Endothelial cell of umbilical vein (primary cell): ENCODE data around the gene MFN2.

ENCODE experiments used
- EZH2 ChIP-seq: IDR thresholded peaks from 2 replicates; pipeline ENCODE4 v1.6.1; 2012; ENCODE audit warnings: borderline replicate concordance, low read depth, mild to moderate bottlenecking, moderate library complexity, low read length, inconsistent platforms; ENCODE audit not compliant: severe bottlenecking
- GATA2 ChIP-seq: IDR thresholded peaks from 2 replicates; pipeline ENCODE4 v1.7.0; 2011; ENCODE audit warnings: low read depth, mild to moderate bottlenecking, moderate library complexity, mixed read lengths, low read length; ENCODE audit not compliant: insufficient read length, insufficient read depth
- JUN ChIP-seq: IDR thresholded peaks from 2 replicates; pipeline ENCODE4 v1.6.1; 2011; ENCODE audit warnings: borderline replicate concordance, low read depth; ENCODE audit not compliant: insufficient read length, insufficient read depth
- MAX ChIP-seq: IDR thresholded peaks from 2 replicates; pipeline ENCODE4 v1.6.1; 2011; ENCODE audit not compliant: insufficient read depth, insufficient read length
- POLR2A ChIP-seq: IDR thresholded peaks from 2 replicates; pipeline ENCODE4 v1.6.1; 2012; ENCODE audit warnings: low read depth, mild to moderate bottlenecking, control low read depth, low read length
- POLR2AphosphoS5 ChIP-seq: IDR thresholded peaks from 2 replicates; pipeline ENCODE4 v1.6.1; 2012; ENCODE audit warnings: low read depth, mild to moderate bottlenecking, control low read depth, low read length, moderate library complexity; ENCODE audit not compliant: insufficient read depth
- TF ChIP-seq, protein P1 (sequence below), 2 donors: IDR thresholded peaks; 1 replicate in 1 of 2; 2 replicates in 1 of 2; pipeline ENCODE4 v1.5.1; 2011; ENCODE audit warnings: low read length in 2 of 2, mild to moderate bottlenecking in 2 of 2, moderate library complexity in 2 of 2, control low read depth in 1 of 2, inconsistent platforms in 1 of 2, low read depth in 1 of 2; ENCODE audit not compliant: insufficient read depth in 1 of 2; ENCODE audit errors: extremely low read depth in 1 of 2

DNA sequence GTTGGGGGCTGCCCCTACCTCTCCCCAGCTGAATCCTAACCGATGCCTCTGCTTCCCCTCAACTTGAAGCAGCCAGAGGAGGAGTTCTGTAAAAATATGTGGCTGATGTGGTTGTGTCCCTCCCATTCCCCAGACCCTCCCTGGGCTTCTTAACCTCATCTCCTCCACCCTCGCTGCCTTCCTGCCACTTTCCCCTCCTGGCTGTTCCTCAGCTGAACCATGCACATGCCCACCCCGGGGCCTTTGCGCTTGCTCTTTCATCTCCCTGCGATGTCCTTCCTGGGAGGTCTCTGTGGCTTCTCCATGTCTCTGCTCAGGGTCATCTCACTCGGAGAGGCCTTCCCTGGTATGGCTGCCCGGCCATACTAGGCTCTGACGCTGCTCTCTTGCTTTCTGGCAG is 48.0 kb downstream of the MFN2 start:
- TF ChIP-seq, protein P1, sequence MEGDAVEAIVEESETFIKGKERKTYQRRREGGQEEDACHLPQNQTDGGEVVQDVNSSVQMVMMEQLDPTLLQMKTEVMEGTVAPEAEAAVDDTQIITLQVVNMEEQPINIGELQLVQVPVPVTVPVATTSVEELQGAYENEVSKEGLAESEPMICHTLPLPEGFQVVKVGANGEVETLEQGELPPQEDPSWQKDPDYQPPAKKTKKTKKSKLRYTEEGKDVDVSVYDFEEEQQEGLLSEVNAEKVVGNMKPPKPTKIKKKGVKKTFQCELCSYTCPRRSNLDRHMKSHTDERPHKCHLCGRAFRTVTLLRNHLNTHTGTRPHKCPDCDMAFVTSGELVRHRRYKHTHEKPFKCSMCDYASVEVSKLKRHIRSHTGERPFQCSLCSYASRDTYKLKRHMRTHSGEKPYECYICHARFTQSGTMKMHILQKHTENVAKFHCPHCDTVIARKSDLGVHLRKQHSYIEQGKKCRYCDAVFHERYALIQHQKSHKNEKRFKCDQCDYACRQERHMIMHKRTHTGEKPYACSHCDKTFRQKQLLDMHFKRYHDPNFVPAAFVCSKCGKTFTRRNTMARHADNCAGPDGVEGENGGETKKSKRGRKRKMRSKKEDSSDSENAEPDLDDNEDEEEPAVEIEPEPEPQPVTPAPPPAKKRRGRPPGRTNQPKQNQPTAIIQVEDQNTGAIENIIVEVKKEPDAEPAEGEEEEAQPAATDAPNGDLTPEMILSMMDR (IDR thresholded peaks at IDR 0.05; ENCODE audit: extremely low read depth in 1 of 2, insufficient read depth in 1 of 2, low read depth in 1 of 2, low read length in 2 of 2), result no peak
- TF ChIP-seq MAX (no peak), GATA2 (no peak), POLR2A (no peak), EZH2 (no peak), POLR2AphosphoS5 (no peak), JUN (no peak)
